ENCODE results near the gene LYPD8.

Gene LYPD8

DNA sequence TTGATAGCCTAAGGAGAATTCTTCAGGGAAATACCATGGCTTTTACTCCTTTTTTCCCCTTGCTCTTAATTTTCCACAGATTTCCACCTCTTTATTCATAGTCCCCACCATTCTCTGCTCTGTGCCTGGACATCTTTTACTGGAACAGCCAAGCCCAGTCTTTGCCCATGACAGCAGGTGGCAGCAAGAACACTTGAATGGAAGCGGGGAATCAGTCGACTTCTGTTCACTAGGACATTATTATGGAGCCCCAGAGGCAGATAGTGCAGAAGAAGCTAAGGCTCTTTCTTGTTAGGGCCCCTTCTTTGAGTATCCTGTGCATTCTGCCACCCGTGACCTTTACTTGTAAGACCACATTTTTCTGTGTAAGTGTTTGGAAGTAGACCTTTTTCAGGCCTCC lies 59.3 kb downstream of the LYPD8 start:
- no peak for DNase-seq

- no peak for DNase-seq
Measured at GRCh38 chr1:248695451-248696132, 60.0 kb downstream of the LYPD8 start.

DNA sequence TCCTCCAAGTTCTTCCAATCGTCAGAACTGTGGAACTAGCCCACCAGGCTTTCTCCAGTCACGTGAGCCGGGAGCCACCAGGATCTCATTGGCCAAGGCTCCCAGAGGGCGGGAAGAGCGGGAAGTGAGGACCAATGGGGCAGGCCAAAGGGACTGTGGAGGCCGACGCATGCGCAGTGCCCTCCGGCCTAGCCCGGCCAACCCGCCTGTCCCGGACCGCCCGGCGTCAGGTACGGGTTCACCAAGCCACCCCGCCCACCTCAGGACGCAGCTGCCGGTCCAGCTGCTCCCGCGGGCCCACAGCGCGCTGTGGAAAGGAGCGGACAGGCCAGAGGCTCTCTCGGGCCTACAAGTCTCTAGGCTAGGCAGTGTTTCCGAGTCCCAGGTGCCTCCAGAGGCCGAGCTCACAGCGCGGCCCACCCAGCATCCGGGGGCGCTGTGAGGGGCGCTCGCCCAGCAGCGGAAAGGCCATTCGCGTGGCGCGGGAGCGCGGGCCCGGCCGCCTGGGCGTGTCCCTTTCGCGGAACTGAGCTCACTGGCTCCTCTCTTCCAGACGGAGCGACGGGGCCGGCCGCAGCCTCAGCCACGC lies 63.9 kb downstream of the LYPD8 start:
- no peak for DNase-seq

Data from DMS 273 treated with DMSO at 0.1 percent for 48 hours (cell line).